ENCODE data around the gene ZNF70. TPM values are rescaled to one million over a fixed set of nuclear protein-coding genes. Genes with fewer than 3 reads are reported as not detected.
A peak's percentile ranks its signal among the peaks of the same experiment; 100 is the strongest.

Gene ZNF70
- polyA plus RNA-seq, 1 of the 3 experiments (the other 2 are of a cell fraction), result 0.77 TPM

DNA sequence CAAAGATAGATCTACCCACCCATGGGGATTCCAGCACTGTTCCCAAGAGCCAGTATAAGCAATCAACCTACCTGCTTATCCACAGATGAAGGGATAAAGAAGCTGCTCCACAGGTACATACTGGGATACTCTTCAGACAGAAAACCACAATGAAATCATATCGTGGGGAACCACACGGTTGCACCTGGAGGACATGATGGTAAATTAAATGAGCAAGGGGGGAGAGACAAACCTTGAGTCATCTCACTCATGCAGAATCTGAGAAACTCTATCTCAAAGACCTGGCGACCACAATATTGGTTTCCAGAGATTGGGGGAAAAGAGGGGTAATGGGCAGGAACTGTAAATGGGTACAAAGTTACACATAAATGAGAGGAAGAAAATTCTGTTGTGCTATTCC lies 45.6 kb downstream of the ZNF70 start:
- Histone ChIP-seq H3K27ac (ENCODE audit: low read depth in 2 of 2, low read length in 1 of 2) (no peak overlapping the region), H3F3A (replicated peaks; ENCODE audit: insufficient read depth) (peaks cover 3% of the 10 kb centered on the region), H3K9me2 (no peaks in the 10 kb centered on the region), H3K36me3 (replicated peaks in 1 of 2; ENCODE audit: control insufficient read depth in 1 of 2, insufficient read depth in 2 of 2, low read length in 1 of 2) (peaks cover 39 to 78% of the 10 kb centered on the region in 2 experiments), H3K4me2 (no peak overlapping the region), H3K79me2 (ENCODE audit: insufficient read depth) (peaks cover 33% of the 10 kb centered on the region; the same call in 1 of the 2 replicates), H3K9me3 (no peaks in the 10 kb centered on the region), H3K9ac (no peak overlapping the region), H3K4me1 (ENCODE audit: control insufficient read depth in 1 of 2, insufficient read depth in 2 of 2, low read depth in 1 of 2, low read length in 1 of 2) (peaks cover 0 to 2% of the 10 kb centered on the region in 2 experiments; a peak in 1 of 4 replicates), H3K27me3 (ENCODE audit: insufficient read depth) (no peaks in the 10 kb centered on the region), H2AFZ (ENCODE audit: low read depth) (no peak overlapping the region), H3K4me3 (ENCODE audit: low read depth in 2 of 2, low read length in 1 of 2) (no peak overlapping the region), H4K20me1 (ENCODE audit: insufficient read depth) (no peaks in the 10 kb centered on the region)
- CTCF ChIA-PET, result interaction anchor here (1.4 kb wide), 1 partner anchor 144 kb away, joined by 6 read pairs; no protein-coding TSS in a partner anchor
- WGBS (ENCODE audit: low lambda C conversion rate), result 92% methylated on average over 3 of the region's 3 CpGs
- DNase-seq, result no peak
- POLR2A ChIA-PET, result no interaction called here
- TF ChIP-seq RCOR1 (IDR thresholded peaks at IDR 0.05; ENCODE audit: low read length) (no peak), EP300 (IDR thresholded peaks at IDR 0.05; ENCODE audit: borderline replicate concordance in 1 of 2, low read depth in 1 of 2, low read length in 1 of 2) (no peak), JUND (IDR thresholded peaks at IDR 0.05) (no peak), GATA2 (CRISPR knock-in tag; IDR thresholded peaks at IDR 0.05) (no peak)

DNA sequence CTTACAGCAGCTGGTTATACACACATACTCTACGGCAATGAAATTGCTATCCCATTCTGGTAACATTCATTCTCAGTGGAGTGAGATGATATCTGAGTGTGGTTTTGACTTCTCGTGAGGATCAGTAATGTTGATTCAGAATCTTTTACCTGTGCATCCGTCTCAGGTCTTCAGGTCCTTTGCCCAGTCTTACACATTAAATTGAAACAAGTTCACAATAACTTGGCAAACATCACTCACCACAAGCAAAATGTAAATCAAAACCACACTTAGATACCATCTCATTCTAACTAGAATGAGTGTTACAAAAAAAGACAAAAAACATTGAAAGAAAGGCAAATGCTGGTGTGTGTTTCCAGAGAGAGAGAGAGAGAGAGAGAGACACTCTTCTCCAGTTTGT lies 46.1 kb downstream of the ZNF70 start:
- DNase-seq, result no peak
- H3K9me2 ChIP-seq, result no peaks in the 10 kb centered on the region
- WGBS (ENCODE audit: low lambda C conversion rate), result 92% methylated on average over 3 of the region's 3 CpGs
- H3K9me3 ChIP-seq, result no peaks in the 10 kb centered on the region
- H2AFZ ChIP-seq (ENCODE audit: low read depth), result no peak overlapping the region
- ChIA-PET POLR2A (no interaction called here), CTCF (interaction anchor here (3.0 kb wide), 1 partner anchor 145 kb away, joined by 9 read pairs; no protein-coding TSS in a partner anchor)
- H3K27me3 ChIP-seq (ENCODE audit: insufficient read depth), result no peaks in the 10 kb centered on the region
- H3K4me3 ChIP-seq (ENCODE audit: low read depth in 2 of 2, low read length in 1 of 2), result no peak overlapping the region
- H3K36me3 ChIP-seq (replicated peaks in 1 of 2; ENCODE audit: control insufficient read depth in 1 of 2, insufficient read depth in 2 of 2, low read length in 1 of 2), result peaks cover 44 to 79% of the 10 kb centered on the region in 2 experiments
- H3K9ac ChIP-seq, result no peak overlapping the region
- H3K79me2 ChIP-seq (ENCODE audit: insufficient read depth), result peaks cover 33% of the 10 kb centered on the region; the same call in 1 of the 2 replicates
- H3K4me2 ChIP-seq, result no peak overlapping the region
- no peaks in the 10 kb centered on the region for H4K20me1 ChIP-seq (ENCODE audit: insufficient read depth)
- TF ChIP-seq FOSL2 (IDR thresholded peaks at IDR 0.05; ENCODE audit: borderline replicate concordance, low read depth), result no peak
- H3K27ac ChIP-seq (ENCODE audit: low read depth in 2 of 2, low read length in 1 of 2), result no peak overlapping the region
- H3F3A ChIP-seq (replicated peaks; ENCODE audit: insufficient read depth), result peaks cover 3% of the 10 kb centered on the region
- H3K4me1 ChIP-seq (ENCODE audit: control insufficient read depth in 1 of 2, insufficient read depth in 2 of 2, low read depth in 1 of 2, low read length in 1 of 2), result peaks cover 0 to 2% of the 10 kb centered on the region in 2 experiments; a peak in 1 of 4 replicates

DNA sequence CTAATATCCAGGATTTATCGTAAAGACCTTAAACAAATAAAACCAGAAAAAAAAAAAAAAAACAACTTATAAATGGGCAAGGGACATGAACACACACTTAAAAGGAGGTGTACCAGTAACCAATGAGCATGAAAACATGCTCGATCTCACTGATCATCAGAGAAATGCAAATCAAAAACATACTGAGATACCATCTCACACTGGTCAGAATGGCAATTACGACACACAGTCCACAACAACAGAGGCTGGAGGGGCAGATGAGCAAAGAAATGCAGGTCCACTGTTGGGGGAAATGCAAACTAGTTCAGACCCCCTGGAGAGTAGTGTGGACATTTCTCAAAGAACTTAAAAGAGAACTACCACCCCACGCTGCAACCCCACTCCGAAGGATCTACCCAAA lies 46.9 kb downstream of the ZNF70 start:
- WGBS (ENCODE audit: low lambda C conversion rate), result 87% methylated on average over 5 of the region's 5 CpGs

More for the DNA sequence above, 46.9 kb downstream of the ZNF70 start:
- peaks cover 33% of the 10 kb centered on the region; the same call in 1 of the 2 replicates for H3K79me2 ChIP-seq (ENCODE audit: insufficient read depth)
- H4K20me1 ChIP-seq (ENCODE audit: insufficient read depth), result no peaks in the 10 kb centered on the region
- H3K9ac ChIP-seq, result no peak overlapping the region
- CTCF ChIA-PET, result interaction anchor here (3.0 kb wide), 1 partner anchor 146 kb away, joined by 9 read pairs; no protein-coding TSS in a partner anchor
- H3K9me2 ChIP-seq, result no peaks in the 10 kb centered on the region
- peaks cover 48 to 79% of the 10 kb centered on the region in 2 experiments for H3K36me3 ChIP-seq (replicated peaks in 1 of 2; ENCODE audit: control insufficient read depth in 1 of 2, insufficient read depth in 2 of 2, low read length in 1 of 2)
- H2AFZ ChIP-seq (ENCODE audit: low read depth), result no peak overlapping the region
- H3K4me2 ChIP-seq, result no peak overlapping the region
- peaks cover 3% of the 10 kb centered on the region for H3F3A ChIP-seq (replicated peaks; ENCODE audit: insufficient read depth)
- H3K4me1 ChIP-seq (ENCODE audit: control insufficient read depth in 1 of 2, insufficient read depth in 2 of 2, low read depth in 1 of 2, low read length in 1 of 2), result peaks cover 0 to 2% of the 10 kb centered on the region in 2 experiments; a peak in 1 of 4 replicates
- TF ChIP-seq EZH2phosphoT487 (IDR thresholded peaks at IDR 0.05; ENCODE audit: borderline replicate concordance, low read depth) (no peak), GATA2 (CRISPR knock-in tag; IDR thresholded peaks at IDR 0.05) (peak; percentile 23; the same call in 1 of the 2 replicates), TEAD4 (IDR thresholded peaks at IDR 0.05; ENCODE audit: borderline replicate concordance, insufficient read depth) (no peak), FOSL2 (IDR thresholded peaks at IDR 0.05; ENCODE audit: borderline replicate concordance, low read depth) (no peak), SMC3 (IDR thresholded peaks at IDR 0.05; ENCODE audit: low read depth, low read length) (no peak), NFIC (IDR thresholded peaks at IDR 0.05; ENCODE audit: borderline replicate concordance) (no peak)
- TF ChIP-seq, protein P1, sequence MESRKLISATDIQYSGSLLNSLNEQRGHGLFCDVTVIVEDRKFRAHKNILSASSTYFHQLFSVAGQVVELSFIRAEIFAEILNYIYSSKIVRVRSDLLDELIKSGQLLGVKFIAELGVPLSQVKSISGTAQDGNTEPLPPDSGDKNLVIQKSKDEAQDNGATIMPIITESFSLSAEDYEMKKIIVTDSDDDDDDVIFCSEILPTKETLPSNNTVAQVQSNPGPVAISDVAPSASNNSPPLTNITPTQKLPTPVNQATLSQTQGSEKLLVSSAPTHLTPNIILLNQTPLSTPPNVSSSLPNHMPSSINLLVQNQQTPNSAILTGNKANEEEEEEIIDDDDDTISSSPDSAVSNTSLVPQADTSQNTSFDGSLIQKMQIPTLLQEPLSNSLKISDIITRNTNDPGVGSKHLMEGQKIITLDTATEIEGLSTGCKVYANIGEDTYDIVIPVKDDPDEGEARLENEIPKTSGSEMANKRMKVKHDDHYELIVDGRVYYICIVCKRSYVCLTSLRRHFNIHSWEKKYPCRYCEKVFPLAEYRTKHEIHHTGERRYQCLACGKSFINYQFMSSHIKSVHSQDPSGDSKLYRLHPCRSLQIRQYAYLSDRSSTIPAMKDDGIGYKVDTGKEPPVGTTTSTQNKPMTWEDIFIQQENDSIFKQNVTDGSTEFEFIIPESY (IDR thresholded peaks at IDR 0.05; ENCODE audit: borderline replicate concordance, low read depth), result no peak
- H3K4me3 ChIP-seq (ENCODE audit: low read depth in 2 of 2, low read length in 1 of 2), result no peak overlapping the region
- H3K9me3 ChIP-seq, result no peaks in the 10 kb centered on the region
- POLR2A ChIA-PET, result no interaction called here
- DNase-seq, result no peak
- no peak overlapping the region for H3K27ac ChIP-seq (ENCODE audit: low read depth in 2 of 2, low read length in 1 of 2)
- H3K27me3 ChIP-seq (ENCODE audit: insufficient read depth), result no peaks in the 10 kb centered on the region
